Measurements from ENCODE around the gene RFX8. TPM values are rescaled to one million over a fixed set of nuclear protein-coding genes. Genes with fewer than 3 reads are reported as not detected.

Gene RFX8
- total and polyA plus RNA-seq, 2 of the 8 experiments (the other 6 are each of a cell fraction or from before 2014, with no cell fraction given): 0.60 to 0.97 TPM

DNA sequence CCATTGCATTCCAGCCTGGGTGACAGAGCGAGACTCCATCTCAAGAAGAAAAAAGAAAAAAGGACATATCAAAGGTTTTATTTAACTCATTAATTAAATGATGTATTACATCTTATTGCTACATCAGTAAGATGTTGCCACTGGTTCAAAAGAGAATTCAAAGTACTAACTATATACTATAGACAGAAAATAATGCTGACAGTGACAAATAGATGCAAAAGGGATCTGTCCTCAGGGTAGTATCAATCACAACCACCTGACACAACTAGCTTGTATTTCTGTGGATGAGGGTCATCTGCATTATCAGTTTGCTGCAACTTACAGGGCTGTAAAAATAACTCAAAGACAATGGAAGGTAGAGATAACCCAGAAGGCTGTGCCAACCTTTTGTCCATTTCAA is 71.2 kb downstream of the RFX8 start:
- DNase-seq (ENCODE audit: low read depth in 1 of 2, low spot score in 2 of 2) (no peak), FAIRE-seq (no peak)
- Histone ChIP-seq H4K5ac (ENCODE audit: insufficient read length, low read depth, low read length) (no peak overlapping the region), H3K56ac (replicated peaks; ENCODE audit: insufficient read length, low read depth, low read length) (no peak overlapping the region), H3K27ac (ENCODE audit: low read depth, low read length) (no peak overlapping the region), H4K8ac (ENCODE audit: extremely low read depth, insufficient read depth, low read length) (no peak overlapping the region), H2BK120ac (replicated peaks; ENCODE audit: low read depth, low read length) (no peak overlapping the region), H3K9me3 (ENCODE audit: insufficient read depth in 2 of 2, low read depth in 1 of 2, low read length in 1 of 2) (no peaks in the 10 kb centered on the region), H3K79me2 (ENCODE audit: control insufficient read depth in 1 of 2, insufficient read depth in 2 of 2, low read length in 2 of 2) (no peaks in the 10 kb centered on the region), H3K4ac (replicated peaks; ENCODE audit: insufficient read length, low read depth, low read length) (no peak overlapping the region), H2AK5ac (ENCODE audit: low read depth, low read length) (no peak overlapping the region), H2BK20ac (ENCODE audit: low read length) (no peak overlapping the region), H3K27me3 (replicated peaks in 1 of 4; ENCODE audit: control insufficient read depth in 3 of 4, extremely low read depth in 1 of 4, insufficient read depth in 3 of 4, low read length in 3 of 4) (no peaks in the 10 kb centered on the region), H3K79me1 (ENCODE audit: low read depth, low read length) (no peaks in the 10 kb centered on the region), H2BK5ac (ENCODE audit: low read depth, low read length) (no peak overlapping the region), H3K4me1 (replicated peaks in 1 of 4; ENCODE audit: control insufficient read depth in 3 of 4, insufficient read depth in 4 of 4, low read length in 3 of 4) (peaks cover 1 to 7% (median 3%) of the 10 kb centered on the region in 4 experiments; a peak in 4 of 7 replicates), H3K4me2 (ENCODE audit: insufficient read depth in 1 of 2, low read depth in 2 of 2, low read length in 2 of 2) (no peak overlapping the region), H3K14ac (ENCODE audit: insufficient read length) (no peak overlapping the region), H2BK12ac (ENCODE audit: low read depth, low read length) (no peak overlapping the region), H4K20me1 (replicated peaks in 1 of 2; ENCODE audit: control insufficient read depth in 1 of 2, insufficient read depth in 2 of 2, low read length in 2 of 2) (no peaks in the 10 kb centered on the region), H3K18ac (ENCODE audit: extremely low read depth, low read length) (no peak overlapping the region), H3K9ac (replicated peaks in 1 of 4; ENCODE audit: extremely low read depth in 1 of 4, low read depth in 3 of 4, low read length in 3 of 4) (no peak overlapping the region), H2AFZ (ENCODE audit: low read length) (no peak overlapping the region), H3K23ac (ENCODE audit: insufficient read length) (no peak overlapping the region), H3K36me3 (ENCODE audit: control insufficient read depth in 2 of 4, insufficient read depth in 4 of 4, low read length in 3 of 4) (no peaks in the 10 kb centered on the region), H4K91ac (replicated peaks; ENCODE audit: insufficient read length, low read length) (no peak overlapping the region), H3K23me2 (ENCODE audit: low read depth, low read length) (no peaks in the 10 kb centered on the region), H3K4me3 (ENCODE audit: extremely low read depth in 1 of 4, insufficient read depth in 2 of 4, low read depth in 3 of 4, low read length in 4 of 4) (no peak overlapping the region), H2BK15ac (ENCODE audit: low read length) (no peak overlapping the region)
- ChIA-PET POLR2A (ENCODE audit: partially characterized antibody) (interaction anchor here (0.6 kb wide), 1 partner anchor 136 kb away, joined by 3 read pairs; no protein-coding TSS in a partner anchor), CTCF (ENCODE audit: partially characterized antibody) (interaction anchor here (0.6 to 3.3 kb wide), 3 partner anchors 15 to 1448 kb away, joined by 3 to 15 read pairs (median 13); partner anchors contain the start of gene CREG2)
- WGBS, 2 experiments (ENCODE audit: extremely low coverage in 1 of 2, insufficient coverage in 1 of 2, insufficient read length in 1 of 2, insufficient replicate concordance in 2 of 2, low coverage in 1 of 2, low lambda C conversion rate in 2 of 2, missing lambda C conversion rate in 1 of 2): 100% methylated on average over 1 of the region's 1 CpG; no CpG with 5 or more reads in 1 of the 2 experiments
- TF ChIP-seq PHF8 (conservative IDR thresholded peaks at IDR 0.05; ENCODE audit: low read depth, low read length) (no peak), RFX5 (IDR thresholded peaks at IDR 0.05; ENCODE audit: borderline replicate concordance, low read depth, low read length) (no peak), CREB1 (IDR thresholded peaks at IDR 0.05) (no peak)

Measured in H1 (cell line).